ENCODE data around the gene EPO. TPM values are rescaled to one million over a fixed set of nuclear protein-coding genes. Genes with fewer than 3 reads are reported as not detected.

The EPO gene
- total RNA-seq, 1 experiment from 2014 or later = 0.44 TPM

DNA sequence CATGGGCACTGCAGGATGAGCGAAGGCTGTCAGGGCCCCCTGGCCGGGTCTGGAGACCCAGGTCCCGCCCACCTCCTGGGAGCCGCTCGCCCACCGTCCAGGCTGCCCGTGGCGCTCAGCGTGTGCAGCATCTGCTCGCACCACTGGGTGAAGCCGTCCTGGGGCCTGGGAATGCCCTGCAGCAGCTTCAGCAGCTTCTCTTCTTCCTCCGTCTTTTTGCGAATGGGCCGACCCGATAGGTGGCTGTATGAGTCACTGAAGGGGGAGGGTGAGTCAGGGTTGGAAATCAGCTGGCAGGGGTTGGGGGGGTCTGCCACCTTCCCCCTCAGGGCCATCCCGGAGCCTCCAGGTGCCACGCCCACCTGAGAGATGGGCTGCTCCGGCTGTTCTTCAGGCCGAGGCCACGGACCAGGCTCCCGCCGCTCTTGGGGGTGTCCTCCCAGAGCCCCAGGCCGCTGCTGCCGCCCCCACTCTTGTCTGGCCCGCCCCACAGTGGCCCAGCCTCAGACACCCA lies 38.0 kb upstream of the EPO start:
- Histone ChIP-seq H3K4me1 (replicated peaks; ENCODE audit: insufficient read depth) (no peaks in the 10 kb centered on the region), H3K79me2 (ENCODE audit: low read depth) (no peaks in the 10 kb centered on the region), H3K9me3 (ENCODE audit: insufficient read depth, low read depth) (no peaks in the 10 kb centered on the region), H2AFZ (no peak overlapping the region), H3K4me2 (no peak overlapping the region), H3F3A (ENCODE audit: insufficient read depth, low read depth) (peaks cover 25% of the 10 kb centered on the region; the same call in 1 of the 2 replicates), H3K36me3 (ENCODE audit: low read depth) (peaks cover 6% of the 10 kb centered on the region; the same call in 1 of the 2 replicates), H4K20me1 (ENCODE audit: insufficient read depth) (peaks cover 27% of the 10 kb centered on the region), H3K27ac (no peak overlapping the region), H3K9me2 (ENCODE audit: insufficient read depth) (no peaks in the 10 kb centered on the region), H3K4me3 (no peak overlapping the region), H3K27me3 (ENCODE audit: insufficient read depth, low read depth) (no peaks in the 10 kb centered on the region)
- CTCF ChIA-PET = interaction anchor here (0.6 kb wide), 2 partner anchors 35 to 63 kb away, joined by 6 to 7 read pairs; no protein-coding TSS in a partner anchor
- POLR2A ChIA-PET (ENCODE audit: unreplicated experiment) = interaction anchor here (0.6 kb wide), 1 partner anchor 246 kb away, joined by 3 read pairs; no protein-coding TSS in a partner anchor
- TF ChIP-seq, protein P1, sequence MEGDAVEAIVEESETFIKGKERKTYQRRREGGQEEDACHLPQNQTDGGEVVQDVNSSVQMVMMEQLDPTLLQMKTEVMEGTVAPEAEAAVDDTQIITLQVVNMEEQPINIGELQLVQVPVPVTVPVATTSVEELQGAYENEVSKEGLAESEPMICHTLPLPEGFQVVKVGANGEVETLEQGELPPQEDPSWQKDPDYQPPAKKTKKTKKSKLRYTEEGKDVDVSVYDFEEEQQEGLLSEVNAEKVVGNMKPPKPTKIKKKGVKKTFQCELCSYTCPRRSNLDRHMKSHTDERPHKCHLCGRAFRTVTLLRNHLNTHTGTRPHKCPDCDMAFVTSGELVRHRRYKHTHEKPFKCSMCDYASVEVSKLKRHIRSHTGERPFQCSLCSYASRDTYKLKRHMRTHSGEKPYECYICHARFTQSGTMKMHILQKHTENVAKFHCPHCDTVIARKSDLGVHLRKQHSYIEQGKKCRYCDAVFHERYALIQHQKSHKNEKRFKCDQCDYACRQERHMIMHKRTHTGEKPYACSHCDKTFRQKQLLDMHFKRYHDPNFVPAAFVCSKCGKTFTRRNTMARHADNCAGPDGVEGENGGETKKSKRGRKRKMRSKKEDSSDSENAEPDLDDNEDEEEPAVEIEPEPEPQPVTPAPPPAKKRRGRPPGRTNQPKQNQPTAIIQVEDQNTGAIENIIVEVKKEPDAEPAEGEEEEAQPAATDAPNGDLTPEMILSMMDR (conservative IDR thresholded peaks at IDR 0.05) = no peak
- TF ChIP-seq EZH2 (IDR thresholded peaks at IDR 0.05; ENCODE audit: low read depth) = no peak
- BruUV-seq (replicated peaks) = no TSS peak
- intact Hi-C loops (cut with micrococcal nuclease; ENCODE audit: unreplicated experiment) = no loop called here
- DNase-seq = no peak

DNA sequence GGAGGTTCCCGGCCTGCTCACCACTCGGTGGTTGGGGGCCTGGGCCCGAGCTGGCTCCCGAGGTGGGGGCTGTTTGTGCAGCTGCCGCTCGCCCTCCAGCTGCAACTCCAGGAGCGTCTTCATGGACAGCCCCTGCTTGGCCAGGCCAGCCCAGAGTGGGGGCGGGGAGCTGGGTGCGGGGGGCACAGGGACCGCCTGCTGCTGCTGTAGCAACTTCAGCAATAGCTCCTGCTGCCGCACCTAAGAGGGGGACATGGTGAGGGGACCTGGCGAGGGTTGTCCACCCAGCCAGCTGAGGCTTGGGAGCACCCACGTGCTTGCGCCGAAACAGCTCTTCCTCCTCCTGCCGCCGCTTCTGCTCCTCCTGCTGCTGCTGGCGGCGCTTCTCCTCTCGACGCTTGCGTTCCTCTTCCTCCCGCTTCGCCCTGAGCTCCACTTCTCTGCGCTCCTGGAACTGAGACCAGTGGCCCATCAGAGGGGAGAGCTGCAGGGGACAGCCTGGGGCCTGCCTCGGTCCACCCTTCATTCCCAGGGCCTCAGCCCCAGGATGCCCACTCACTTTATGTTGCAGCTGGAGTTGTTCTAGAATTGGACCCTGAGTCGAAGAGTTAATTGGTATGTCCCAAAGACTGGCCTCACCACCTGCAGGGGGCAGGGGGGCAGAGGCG lies 37.1 kb upstream of the EPO start:
- Histone ChIP-seq H3K4me1 (replicated peaks; ENCODE audit: insufficient read depth) (no peaks in the 10 kb centered on the region), H3K27me3 (ENCODE audit: insufficient read depth, low read depth) (no peaks in the 10 kb centered on the region), H3K36me3 (ENCODE audit: low read depth) (peaks cover 3% of the 10 kb centered on the region; the same call in 1 of the 2 replicates), H3K4me3 (no peak overlapping the region), H3K79me2 (ENCODE audit: low read depth) (no peaks in the 10 kb centered on the region), H2AFZ (no peak overlapping the region), H3K4me2 (no peak overlapping the region), H3K9me2 (ENCODE audit: insufficient read depth) (no peaks in the 10 kb centered on the region), H3F3A (ENCODE audit: insufficient read depth, low read depth) (peaks cover 25% of the 10 kb centered on the region; the same call in 1 of the 2 replicates), H3K27ac (no peak overlapping the region), H4K20me1 (ENCODE audit: insufficient read depth) (peaks cover 27% of the 10 kb centered on the region), H3K9me3 (ENCODE audit: insufficient read depth, low read depth) (no peaks in the 10 kb centered on the region)
- no peak for TF ChIP-seq EZH2 (IDR thresholded peaks at IDR 0.05; ENCODE audit: low read depth)
- TF ChIP-seq, protein P1 (conservative IDR thresholded peaks at IDR 0.05) = no peak
- no TSS peak for BruUV-seq (replicated peaks)
- DNase-seq = no peak
- ChIA-PET CTCF (interaction anchor here (0.6 kb wide), 2 partner anchors 34 to 62 kb away, joined by 6 to 7 read pairs; no protein-coding TSS in a partner anchor), POLR2A (ENCODE audit: unreplicated experiment) (interaction anchor here (0.6 kb wide), 1 partner anchor 246 kb away, joined by 3 read pairs; no protein-coding TSS in a partner anchor)
- intact Hi-C loops (cut with micrococcal nuclease; ENCODE audit: unreplicated experiment) = no loop called here

- H3K9me3 ChIP-seq (ENCODE audit: insufficient read depth, low read depth) = no peaks in the 10 kb centered on the region
- no peaks in the 10 kb centered on the region for H3K27me3 ChIP-seq (ENCODE audit: insufficient read depth, low read depth)
- H3K9me2 ChIP-seq (ENCODE audit: insufficient read depth) = no peaks in the 10 kb centered on the region
- POLR2A ChIA-PET (ENCODE audit: unreplicated experiment) = interaction anchor here (0.5 kb wide), 1 partner anchor 138 kb away, joined by 4 read pairs; no protein-coding TSS in a partner anchor
- no peak overlapping the region for H3K4me3 ChIP-seq
- CTCF ChIA-PET = no interaction called here
- H3F3A ChIP-seq (ENCODE audit: insufficient read depth, low read depth) = peaks cover 25% of the 10 kb centered on the region; the same call in 1 of the 2 replicates
- no peak for DNase-seq
- peaks cover 26% of the 10 kb centered on the region; the same call in 1 of the 2 replicates for H4K20me1 ChIP-seq (ENCODE audit: insufficient read depth)
- no peak overlapping the region for H3K4me2 ChIP-seq
- no TSS peak for BruUV-seq (replicated peaks)
- no peaks in the 10 kb centered on the region for H3K4me1 ChIP-seq (replicated peaks; ENCODE audit: insufficient read depth)
- H3K36me3 ChIP-seq (ENCODE audit: low read depth) = no peaks in the 10 kb centered on the region
- H3K27ac ChIP-seq = no peak overlapping the region
- H2AFZ ChIP-seq = no peak overlapping the region
- H3K79me2 ChIP-seq (ENCODE audit: low read depth) = peaks cover 7% of the 10 kb centered on the region
- intact Hi-C loops (cut with micrococcal nuclease; ENCODE audit: unreplicated experiment) = no loop called here
- TF ChIP-seq, protein P1 (conservative IDR thresholded peaks at IDR 0.05) = no peak
- TF ChIP-seq EZH2 (IDR thresholded peaks at IDR 0.05; ENCODE audit: low read depth) = no peak
These were observed 36.4 kb upstream of the EPO start for GRCh38 chr7:100683659-100684533.
